Panc1 (cell line): Measurements from ENCODE around the gene TREX2. TPM values are rescaled to one million over a fixed set of nuclear protein-coding genes. Genes with fewer than 3 reads are reported as not detected.

Experiments used
- ATAC-seq: fragments of 200-7000 bp; cut with Tn5 transposase; 2 replicates; pipeline ENCODE4 v1.9.1; 2020; ENCODE audit warnings: mild to moderate bottlenecking, moderate library complexity
- BruUV-seq: library from RNA; stranded (reverse); fragments of 400-500 nt; replicated peaks from 2 replicates; lab custom pipeline; 2021; lab: Mats Ljungman, UMichigan
- CTCF ChIA-PET: fragments of 300-600 bp; sonication (Branson Sonifier 250); formaldehyde crosslinking; loops from one replicate; lab custom pipeline; 2022; ENCODE audit warnings: antibody characterized with exemption; lab: Charles Lee
- POLR2A ChIA-PET: fragments of 300-600 bp; sonication (Branson Sonifier 250); formaldehyde crosslinking; loops from one replicate; lab custom pipeline; 2022; ENCODE audit warnings: antibody characterized with exemption; lab: Charles Lee
- DNase-seq: peaks from one replicate; pipeline ENCODE4 v3.0.0-alpha.2; 2010; ENCODE audit warnings: low read depth, low spot score
- H3K27ac ChIP-seq: 2 replicates; pipeline ENCODE4 v1.5.1; 2011; ENCODE audit warnings: mild to moderate bottlenecking, low read length, inconsistent platforms
- H3K27me3 ChIP-seq: fragments of 200-500 bp; sonication (Bioruptor generic); 2 replicates; pipeline ENCODE4 v1.6.0; 2014; ENCODE audit warnings: low read length, inconsistent platforms; ENCODE audit not compliant: control insufficient read depth, insufficient read depth
- H3K36me3 ChIP-seq: fragments of 200-500 bp; sonication (Bioruptor generic); 2 replicates; pipeline ENCODE4 v1.5.1; 2014; ENCODE audit warnings: inconsistent platforms, mild to moderate bottlenecking, low read length, moderate library complexity; ENCODE audit not compliant: control insufficient read depth, insufficient read depth
- H3K4me1 ChIP-seq: 2 replicates; pipeline ENCODE4 v1.5.1; 2011; ENCODE audit warnings: inconsistent platforms, mild to moderate bottlenecking, low read length, moderate library complexity; ENCODE audit not compliant: control insufficient read depth, insufficient read depth
- H3K4me3 ChIP-seq, 2 experiments: 2 replicates each; pipeline ENCODE4 v1.5.1; 2011 to 2012; ENCODE audit warnings: low read depth in 2 of 2, low read length in 2 of 2, mild to moderate bottlenecking in 2 of 2, inconsistent platforms in 1 of 2, moderate library complexity in 1 of 2
- H3K9me3 ChIP-seq: fragments of 200-500 bp; sonication (Bioruptor generic); 2 replicates; pipeline ENCODE4 v1.5.1; 2014; ENCODE audit warnings: low read depth, mild to moderate bottlenecking, inconsistent platforms, low read length, moderate library complexity; ENCODE audit not compliant: control insufficient read depth, insufficient read depth
- CTCF ChIP-seq: fragments of 450-650 bp; IDR thresholded peaks from 2 replicates; pipeline ENCODE4 v1.5.1; 2017; ENCODE audit warnings: mild to moderate bottlenecking
- POLR2AphosphoS5 ChIP-seq: IDR thresholded peaks from 2 replicates; pipeline ENCODE4 v1.6.1; 2012; ENCODE audit warnings: mild to moderate bottlenecking, low read depth, low read length, moderate library complexity
- REST ChIP-seq, 2 experiments: IDR thresholded peaks; 2 replicates each; pipeline ENCODE4 v1.6.1; 2011 to 2012; ENCODE audit warnings: low read depth in 2 of 2, control low read depth in 1 of 2, low read length in 1 of 2, mild to moderate bottlenecking in 1 of 2, moderate library complexity in 1 of 2; ENCODE audit not compliant: insufficient read depth in 1 of 2
- SIN3A ChIP-seq: IDR thresholded peaks from 2 replicates; pipeline ENCODE4 v1.6.1; 2012; ENCODE audit warnings: low read depth, mild to moderate bottlenecking, low read length, moderate library complexity, borderline replicate concordance; ENCODE audit not compliant: insufficient read depth
- TCF7L2 ChIP-seq: IDR thresholded peaks from 2 replicates; pipeline ENCODE4 v1.6.1; 2011; ENCODE audit warnings: mild to moderate bottlenecking, low read depth, low read length, inconsistent platforms
- in situ Hi-C: cut with HindIII; loops from 2 replicates; pipeline ENCODE4 v1.10.0; 2016; ENCODE audit warnings: low sequenced_read_pairs, low pct_unique_long_range_greater_than_20kb
- intact Hi-C: fragments of 100-400 bp; cut with micrococcal nuclease; formaldehyde crosslinking; loops from one replicate; pipeline ENCODE4 v1.10.0; 2022; ENCODE audit not compliant: unreplicated experiment
- total RNA-seq: library from RNA; stranded (reverse); gene quantifications from one replicate; pipeline ENCODE4 v1.2.1, GENCODE V29; 2021; ENCODE audit not compliant: unreplicated experiment

The TREX2 gene
- total RNA-seq, 1 experiment from 2014 or later, result 2.4 TPM

- no peak overlapping the region for H3K27ac ChIP-seq
- H3K27me3 ChIP-seq, result no peaks in the 10 kb centered on the region
- POLR2A ChIA-PET, result interaction anchor here (0.6 kb wide), 1 partner anchor 27 kb away, joined by 7 read pairs; no protein-coding TSS in a partner anchor
- in situ Hi-C loops, result no loop called here
- CTCF ChIA-PET, result interaction anchor here (0.6 kb wide), 1 partner anchor 406 kb away, joined by 3 read pairs; no protein-coding TSS in a partner anchor
- no peak overlapping the region for H3K4me3 ChIP-seq
- DNase-seq (no peak), ATAC-seq (peak; percentile 75)
- TF ChIP-seq REST (IDR thresholded peaks at IDR 0.05; ENCODE audit: insufficient read depth in 1 of 2, low read depth in 2 of 2, low read length in 1 of 2) (no peak), POLR2AphosphoS5 (no peak), CTCF (peak; percentile 67), SIN3A (no peak), TCF7L2 (no peak)
- H3K36me3 ChIP-seq, result no peaks in the 10 kb centered on the region
- no peaks in the 10 kb centered on the region for H3K9me3 ChIP-seq
- H3K4me1 ChIP-seq, result no peaks in the 10 kb centered on the region
- no TSS peak for BruUV-seq
- intact Hi-C loops, result loop anchor here (10.0 kb wide), 1 partner anchor 404 kb away; no protein-coding TSS in a partner anchor
These were observed 7.3 kb downstream of the TREX2 start for GRCh38 chrX:153438532-153438931.

GRCh38 chrX:153435845-153436244 is 10.0 kb downstream of the TREX2 start:
- no peaks in the 10 kb centered on the region for H3K9me3 ChIP-seq
- DNase-seq, result no peak
- no peak overlapping the region for H3K27ac ChIP-seq
- no peak overlapping the region for H3K4me3 ChIP-seq
- ChIA-PET POLR2A (no interaction called here), CTCF (no interaction called here)
- no TSS peak for BruUV-seq
- H3K4me1 ChIP-seq, result no peaks in the 10 kb centered on the region
- no peaks in the 10 kb centered on the region for H3K36me3 ChIP-seq
- intact Hi-C loops (loop anchor here (10.0 kb wide), 1 partner anchor 401 kb away; no protein-coding TSS in a partner anchor), in situ Hi-C loops (no loop called here)
- H3K27me3 ChIP-seq, result no peaks in the 10 kb centered on the region
- ATAC-seq, result no peak
- no peak for TF ChIP-seq CTCF
